Posterior cingulate gyrus (tissue), 11 donors: ENCODE results near the gene KCNJ15.

Source experiments
- DNase-seq, 10 donors: peaks; one replicate each; pipeline versions ENCODE4 v3.0.0 to v3.0.0-alpha.2; 2020 to 2021; ENCODE audit warnings: mixed read lengths in 3 of 10
- intact Hi-C: fragments of 100-400 bp; cut with DNase I; formaldehyde crosslinking; loops from one replicate; pipeline ENCODE4 v1.15.1; 2023

Gene KCNJ15

GRCh38 chr21:38351176-38351959 is 94.6 kb downstream of the KCNJ15 start:
- no peak for DNase-seq
- intact Hi-C loops, result loop anchor here (5.0 to 10.0 kb wide), 2 partner anchors 179 to 647 kb away; no protein-coding TSS in a partner anchor

GRCh38 chr21:38351961-38352521 is 95.2 kb downstream of the KCNJ15 start:
- intact Hi-C loops, result loop anchor here (2.0 to 10.0 kb wide), 3 partner anchors 133 to 647 kb away; no protein-coding TSS in a partner anchor
- no peak for DNase-seq

- intact Hi-C loops, result loop anchor here (2.0 to 10.0 kb wide), 3 partner anchors 134 to 648 kb away; no protein-coding TSS in a partner anchor
- DNase-seq, result peak in 7 of 10 donors; percentile 26 to 88 (median 41)
Measured at GRCh38 chr21:38352536-38353219, 95.9 kb downstream of the KCNJ15 start.

- intact Hi-C loops, result loop anchor here (5.0 to 10.0 kb wide), 2 partner anchors 182 to 649 kb away; no protein-coding TSS in a partner anchor
- DNase-seq, result no peak
Measured at GRCh38 chr21:38354231-38354630, 97.4 kb downstream of the KCNJ15 start.

GRCh38 chr21:38354746-38355145 is 98.0 kb downstream of the KCNJ15 start:
- intact Hi-C loops, result loop anchor here (5.0 to 10.0 kb wide), 2 partner anchors 182 to 650 kb away; no protein-coding TSS in a partner anchor

GRCh38 chr21:38355353-38355752 is 98.6 kb downstream of the KCNJ15 start:
- peak in 1 of 10 donors; percentile 68 for DNase-seq
- intact Hi-C loops, result loop anchor here (10.0 kb wide), 1 partner anchor 651 kb away; no protein-coding TSS in a partner anchor

More at GRCh38 chr21:38354746-38355145, 98.0 kb downstream of the KCNJ15 start:
- no peak for DNase-seq

- DNase-seq, result peak; percentile 67 to 97 (median 84)
- intact Hi-C loops, result loop anchor here (2.0 to 10.0 kb wide), 2 partner anchors 197 to 651 kb away; no protein-coding TSS in a partner anchor
Measured at GRCh38 chr21:38355992-38356781, 99.4 kb downstream of the KCNJ15 start.
